Measurements from ENCODE around the gene COTL1.

COTL1 gene, protein sequence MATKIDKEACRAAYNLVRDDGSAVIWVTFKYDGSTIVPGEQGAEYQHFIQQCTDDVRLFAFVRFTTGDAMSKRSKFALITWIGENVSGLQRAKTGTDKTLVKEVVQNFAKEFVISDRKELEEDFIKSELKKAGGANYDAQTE

DNA sequence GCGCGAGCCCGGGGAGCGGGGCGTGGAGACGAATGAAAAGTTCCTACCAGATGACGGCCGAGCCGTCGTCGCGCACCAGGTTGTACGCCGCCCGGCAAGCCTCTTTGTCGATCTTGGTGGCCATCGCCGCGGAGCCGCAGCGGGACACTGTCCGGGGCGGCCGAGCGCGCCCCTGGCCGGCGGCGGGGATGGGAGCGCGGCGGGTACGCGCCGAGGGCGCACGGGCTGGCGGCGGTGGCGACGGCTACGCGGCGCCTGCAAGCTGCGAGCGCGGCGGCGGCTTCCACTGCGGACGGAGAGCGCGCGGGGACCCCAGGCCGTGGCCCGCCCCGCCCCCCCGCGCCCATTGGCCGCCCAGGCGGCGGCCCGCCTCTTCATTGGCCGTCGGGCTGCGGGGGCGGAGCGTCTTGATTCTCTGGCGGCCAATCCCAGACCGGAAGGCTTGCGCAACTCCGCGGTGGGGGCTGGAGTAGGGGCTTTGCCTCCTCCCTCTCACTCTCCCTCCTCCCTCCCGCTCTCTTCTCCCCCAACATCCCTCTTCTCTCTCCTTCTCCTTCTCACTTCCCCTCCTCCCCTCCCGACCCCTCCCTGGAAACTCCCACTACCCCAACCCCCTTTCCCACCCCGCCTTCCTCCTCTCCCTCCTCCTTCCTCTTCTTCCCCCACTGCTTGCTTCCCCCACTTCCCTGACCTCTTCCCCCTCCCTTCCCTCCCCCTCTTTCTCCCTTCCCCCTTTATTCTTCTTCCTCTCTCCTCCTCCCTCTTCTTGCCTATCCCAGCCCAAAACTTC is at the start of gene COTL1:
TSS of gene COTL1 (minus strand) at position 288 of the 790 bp plus-strand sequence. CDS start at position 124, 164 bp downstream.
- peak; percentile 97 for DNase-seq (ENCODE audit: low spot score)

DNA sequence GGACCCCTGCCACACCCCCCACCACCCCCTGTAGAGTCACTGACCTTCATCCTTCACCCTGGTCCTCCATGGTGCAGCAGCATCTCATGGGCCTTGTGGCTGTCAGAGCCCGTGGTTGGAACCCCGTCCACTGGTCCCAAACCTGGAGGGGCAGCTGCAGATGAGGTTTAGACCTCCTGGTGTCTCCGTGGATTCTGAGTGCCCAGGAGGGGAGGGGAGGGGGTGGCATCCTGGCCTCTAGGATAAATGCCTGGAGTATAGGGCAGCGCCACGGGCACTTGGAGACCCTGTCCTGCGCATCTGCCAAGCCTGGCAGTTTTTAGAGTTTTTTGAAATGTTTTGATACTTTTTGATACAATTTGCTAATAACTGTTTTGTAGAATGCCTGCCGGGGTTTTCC is 48.0 kb upstream of the COTL1 start:
- DNase-seq (ENCODE audit: low spot score): no peak

GRCh38 chr16:84665359-84665758 is 47.5 kb upstream of the COTL1 start:
- DNase-seq (ENCODE audit: low spot score): no peak

GRCh38 chr16:84663433-84664101 is 45.7 kb upstream of the COTL1 start:
- no peak for DNase-seq (ENCODE audit: low spot score)

DNA sequence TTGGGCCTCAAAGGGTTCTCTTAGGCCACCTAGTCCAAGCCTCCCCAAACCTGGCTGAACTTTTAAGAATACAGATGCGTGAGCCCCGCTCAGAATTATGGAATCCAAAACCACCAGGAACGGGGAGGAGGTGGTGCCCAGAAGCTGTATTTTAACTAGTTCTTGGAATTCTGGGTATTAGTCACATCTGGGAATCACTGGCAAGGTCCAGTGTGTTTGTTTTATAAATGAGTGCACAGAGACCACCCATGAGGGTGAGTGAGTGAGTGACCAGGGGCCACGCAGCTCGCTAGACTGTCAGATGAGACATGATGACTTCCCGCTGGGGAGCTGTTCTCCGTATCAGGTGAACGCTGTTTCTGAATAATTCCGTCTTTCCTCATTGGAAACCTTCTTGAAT is 44.6 kb upstream of the COTL1 start:
- no peak for DNase-seq (ENCODE audit: low spot score)

DNA sequence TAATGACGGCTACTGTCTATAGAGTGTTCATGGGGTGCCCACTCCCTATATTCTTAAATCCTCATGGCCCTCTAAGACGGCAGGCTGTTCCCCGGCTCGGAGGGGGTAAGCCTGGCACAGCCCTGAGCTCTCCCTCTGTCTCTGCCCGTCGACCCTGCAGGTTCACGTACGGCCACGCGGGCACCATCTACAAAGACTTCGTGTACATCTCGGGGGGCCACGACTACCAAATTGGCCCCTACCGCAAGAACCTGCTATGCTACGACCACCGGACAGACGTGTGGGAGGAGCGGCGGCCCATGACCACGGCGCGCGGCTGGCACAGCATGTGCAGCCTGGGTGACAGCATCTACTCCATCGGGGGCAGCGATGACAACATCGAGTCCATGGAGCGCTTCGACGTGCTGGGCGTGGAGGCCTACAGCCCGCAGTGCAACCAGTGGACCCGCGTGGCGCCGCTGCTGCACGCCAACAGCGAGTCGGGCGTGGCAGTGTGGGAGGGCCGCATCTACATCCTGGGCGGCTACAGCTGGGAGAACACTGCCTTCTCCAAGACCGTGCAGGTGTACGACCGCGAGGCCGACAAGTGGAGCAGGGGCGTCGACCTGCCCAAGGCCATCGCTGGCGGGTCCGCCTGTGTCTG is 43.7 kb upstream of the COTL1 start:
- DNase-seq (ENCODE audit: low spot score): no peak

DNA sequence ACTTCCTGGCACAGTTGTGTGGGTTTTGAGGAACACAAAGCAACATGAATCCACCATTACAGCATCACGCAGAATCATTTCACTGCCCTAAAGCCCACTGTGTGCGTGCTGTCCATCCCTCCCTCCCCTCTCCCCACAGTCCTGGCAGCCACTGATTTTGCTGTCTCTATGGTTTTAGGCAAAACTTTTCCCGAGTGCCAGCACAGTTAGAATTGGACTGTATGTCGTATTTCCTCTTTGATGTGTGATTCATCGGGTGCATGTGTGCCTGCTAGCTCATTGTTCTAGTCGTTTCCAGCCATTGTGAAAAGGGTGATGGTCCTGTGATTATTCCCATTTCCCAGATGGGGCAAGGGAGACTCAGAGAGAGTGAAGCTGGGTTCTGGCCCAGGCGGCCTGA is 43.1 kb upstream of the COTL1 start:
- no peak for DNase-seq (ENCODE audit: low spot score)

- no peak for DNase-seq (ENCODE audit: low spot score)
Measured at GRCh38 chr16:84659656-84660300, 41.9 kb upstream of the COTL1 start.

GRCh38 chr16:84658690-84659089 is 40.8 kb upstream of the COTL1 start:
- no peak for DNase-seq (ENCODE audit: low spot score)

- DNase-seq (ENCODE audit: low spot score): no peak
Measured at GRCh38 chr16:84657229-84657837, 39.5 kb upstream of the COTL1 start.

GRCh38 chr16:84656649-84657048 is 38.8 kb upstream of the COTL1 start:
- no peak for DNase-seq (ENCODE audit: low spot score)

- DNase-seq (ENCODE audit: low spot score): no peak
Measured at GRCh38 chr16:84654998-84655397, 37.1 kb upstream of the COTL1 start.

- DNase-seq (ENCODE audit: low spot score): no peak
Measured at GRCh38 chr16:84654238-84654637, 36.4 kb upstream of the COTL1 start.

GRCh38 chr16:84652566-84652965 is 34.7 kb upstream of the COTL1 start:
- no peak for DNase-seq (ENCODE audit: low spot score)

DNA sequence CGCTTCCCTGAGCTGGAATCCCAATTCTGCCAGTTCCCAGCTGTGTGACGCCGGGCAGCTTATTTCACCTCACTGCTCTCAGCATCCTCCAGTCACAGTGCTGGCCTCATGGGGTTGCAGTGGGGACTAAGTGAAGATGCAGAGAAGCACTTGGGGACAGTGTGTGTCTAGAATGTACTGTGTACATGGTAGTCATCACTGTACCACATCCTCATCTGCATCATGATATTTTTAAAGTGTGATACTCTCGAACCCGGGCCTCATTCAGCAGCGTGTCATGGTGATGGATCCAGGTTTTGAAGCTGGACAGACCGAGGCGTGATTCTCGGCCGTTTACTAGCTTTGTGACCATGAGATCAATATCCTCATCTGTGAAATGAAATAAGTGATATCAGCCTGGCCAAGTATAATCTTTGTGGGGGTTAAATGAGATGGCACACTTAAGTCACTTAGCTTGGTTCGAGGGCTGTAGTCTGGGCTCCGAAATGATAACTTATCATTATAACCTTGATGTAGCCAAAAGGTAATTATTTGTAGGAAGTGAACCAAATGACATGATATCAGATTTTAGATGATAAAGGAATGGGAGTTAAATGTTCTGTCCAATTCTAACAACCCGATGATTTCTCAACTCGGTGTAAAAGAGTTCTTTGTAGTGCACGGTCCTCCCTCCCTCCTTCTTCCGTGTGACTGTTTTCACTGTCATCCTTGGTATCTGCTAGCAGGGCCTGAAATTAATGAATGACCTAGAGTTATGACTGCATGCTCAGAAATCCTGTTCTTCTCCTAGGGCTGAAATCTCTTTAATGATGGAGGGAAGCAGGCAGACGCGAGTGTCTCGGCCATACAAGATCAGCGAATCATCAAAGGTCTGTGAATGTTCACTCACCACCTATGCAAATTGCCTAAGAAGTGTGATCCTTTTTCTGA is 32.4 kb upstream of the COTL1 start:
- no peak for DNase-seq (ENCODE audit: low spot score)

- no peak for DNase-seq (ENCODE audit: low spot score)
Measured at GRCh38 chr16:84649511-84649861, 31.6 kb upstream of the COTL1 start.

DNA sequence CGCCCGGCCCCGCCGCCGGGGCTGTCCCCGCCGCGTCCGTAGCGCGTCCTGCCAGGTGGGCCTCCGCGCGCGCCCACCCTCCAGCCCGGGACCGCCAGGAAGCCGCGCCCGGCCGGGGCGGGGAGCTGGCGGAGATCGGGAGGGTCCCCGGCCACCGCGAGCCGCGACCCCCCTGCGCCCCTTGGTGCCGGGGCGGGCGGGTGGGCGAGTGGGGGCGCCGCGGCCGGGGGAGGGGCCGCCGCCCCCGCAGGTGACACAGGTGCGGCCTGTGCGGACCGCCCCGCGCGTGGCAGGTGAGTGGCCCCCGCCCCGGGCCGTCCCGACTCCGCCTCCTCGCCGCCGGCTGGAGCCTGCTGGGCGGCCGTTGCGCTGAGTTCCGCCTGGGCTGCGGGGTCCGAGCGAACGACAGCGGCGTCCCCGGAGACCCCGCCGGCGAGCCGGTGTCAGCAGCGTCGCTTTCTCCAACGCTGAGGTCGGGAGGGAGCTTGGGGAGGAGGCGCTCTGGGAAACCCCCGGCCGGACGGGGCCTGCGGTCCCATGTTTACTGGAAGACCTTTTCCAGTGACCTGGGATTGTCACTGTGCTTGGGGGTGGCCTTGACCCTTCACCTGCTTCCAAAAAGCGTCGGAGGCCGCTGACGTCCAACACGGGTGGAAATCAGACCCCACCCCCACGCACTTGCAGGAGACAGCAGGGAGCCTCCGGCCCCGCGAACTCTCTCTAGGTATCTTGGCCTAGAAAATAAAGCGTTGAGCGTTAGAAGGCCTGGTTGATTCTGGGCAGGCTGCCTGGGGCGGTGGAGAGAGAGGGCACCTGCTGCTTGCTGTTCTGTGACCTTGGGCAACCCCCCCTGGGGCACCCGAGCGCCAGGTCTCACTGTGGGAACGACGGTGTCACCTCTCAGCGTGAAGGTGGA is 31.0 kb upstream of the COTL1 start:
- DNase-seq (ENCODE audit: low spot score): no peak

DNA sequence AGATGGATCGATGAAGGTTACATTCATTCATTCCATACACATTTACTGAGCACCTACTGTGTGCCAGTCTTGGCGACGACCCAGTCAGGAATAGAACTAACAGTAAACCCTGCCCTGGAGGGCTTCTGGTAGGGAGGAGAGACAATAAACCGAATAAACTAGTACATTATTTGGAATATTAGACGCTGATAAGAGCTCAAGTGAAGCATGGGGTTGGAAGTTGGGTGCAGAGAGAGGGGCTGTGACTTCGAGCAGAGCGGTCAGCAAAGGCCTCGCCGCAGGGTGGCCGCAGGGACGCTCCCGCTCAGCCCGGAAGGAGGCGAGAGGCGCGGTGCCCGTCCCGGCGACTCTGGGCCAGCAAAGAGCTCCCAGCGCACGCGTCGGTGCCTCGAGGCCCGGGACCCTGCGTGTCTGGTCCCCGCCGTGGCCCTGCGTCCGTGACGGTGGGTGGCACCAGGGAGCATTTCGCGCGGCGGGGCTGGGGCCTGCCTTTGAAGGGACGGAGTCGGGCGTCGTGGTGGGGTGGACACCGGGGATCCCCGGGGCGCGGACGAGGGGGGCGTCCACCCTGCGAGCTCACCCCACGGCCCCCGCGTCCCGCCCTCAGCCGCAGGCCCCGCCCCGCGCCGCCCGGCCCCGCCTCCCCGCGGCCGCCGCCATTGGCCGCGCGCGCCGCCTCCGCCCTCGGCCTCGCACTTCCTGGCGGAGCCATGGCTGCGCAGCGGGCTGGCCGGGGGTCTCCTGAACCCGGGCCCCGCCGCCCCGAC is 30.1 kb upstream of the COTL1 start, which contains the start of gene KLHL36:
TSS of gene KLHL36 (plus strand) at position 684 of the 767 bp plus-strand sequence. CDS start 2,357 bp downstream, outside the sequence.
- DNase-seq (ENCODE audit: low spot score): peak; percentile 67

- no peak for DNase-seq (ENCODE audit: low spot score)
Measured at GRCh38 chr16:84643674-84644073, 25.8 kb upstream of the COTL1 start.

Measured in Ammon's horn (tissue), 1 donor.